Lung (tissue), 12 donors: Measurements from ENCODE around the gene ANKMY2. TPM values are rescaled to one million over a fixed set of nuclear protein-coding genes. Genes with fewer than 3 reads are reported as not detected.

ENCODE experiments used
- ATAC-seq: fragments of 200-7000 bp; cut with Tn5 transposase; one replicate; pipeline ENCODE4 v1.9.1; 2020; ENCODE audit warnings: moderate number of reproducible peaks; ENCODE audit not compliant: insufficient read depth, low FRiP score
- DNase-seq, 3 donors: peaks; one replicate each; pipeline ENCODE4 v3.0.0-alpha.2; 2013 to 2017
- H3K27ac ChIP-seq, 2 donors: one replicate each; pipeline ENCODE4 v1.5.1; 2013; ENCODE audit warnings: mild to moderate bottlenecking in 2 of 2, moderate library complexity in 2 of 2, control low read depth in 1 of 2, inconsistent platforms in 1 of 2, low read depth in 1 of 2, low read length in 1 of 2
- H3K27me3 ChIP-seq, 3 donors: one replicate each; pipeline ENCODE4 v1.5.1; 2013; ENCODE audit warnings: low read length in 2 of 3; ENCODE audit not compliant: control insufficient read depth in 3 of 3, insufficient read depth in 3 of 3
- H3K36me3 ChIP-seq, 4 donors: one replicate each; pipeline ENCODE4 v1.5.1; 2013; ENCODE audit warnings: low read length in 4 of 4, mild to moderate bottlenecking in 1 of 4, moderate library complexity in 1 of 4; ENCODE audit not compliant: control insufficient read depth in 4 of 4, insufficient read depth in 4 of 4
- H3K4me1 ChIP-seq, 5 donors: one replicate each; pipeline ENCODE4 v1.5.1; 2013; ENCODE audit warnings: low read length in 5 of 5, mild to moderate bottlenecking in 2 of 5, moderate library complexity in 1 of 5; ENCODE audit not compliant: control insufficient read depth in 5 of 5, insufficient read depth in 5 of 5
- H3K4me3 ChIP-seq: one replicate; pipeline ENCODE4 v1.5.1; 2013; ENCODE audit warnings: mild to moderate bottlenecking, control low read depth, moderate library complexity
- H3K9ac ChIP-seq, 2 donors: one replicate each; pipeline ENCODE4 v1.5.1; 2013; ENCODE audit warnings: low read length in 2 of 2, control low read depth in 1 of 2; ENCODE audit not compliant: insufficient read depth in 1 of 2
- H3K9me3 ChIP-seq, 4 donors: one replicate each; pipeline ENCODE4 v1.5.1; 2013; ENCODE audit warnings: low read length in 3 of 4, mild to moderate bottlenecking in 1 of 4, moderate library complexity in 1 of 4; ENCODE audit not compliant: control insufficient read depth in 4 of 4, insufficient read depth in 3 of 4
- WGBS, 2 donors: extraction: QIAGEN DNeasy Blood & Tissue Kit; methylation state at CpG; one replicate each; pipeline ENCODE4 v1.1.7; 2013; 5-methylcytosine and 5-hydroxymethylcytosine counted together
- polyA plus RNA-seq, 2 donors: library from polyadenylated mRNA; stranded (reverse); fragments of 200-250 nt; gene quantifications; one replicate each; pipeline ENCODE4 v1.2.1, GENCODE V29; 2013
- total RNA-seq, 2 donors: library from RNA; depleted of rRNA in 1 of 2; stranded (reverse); fragments of >200 nt in 1 of 2; gene quantifications; one replicate each; pipeline ENCODE4 v1.2.1, GENCODE V29; 2014 to 2021
- TF ChIP-seq, protein P1 (sequence below): IDR thresholded peaks from 2 replicates; pipeline ENCODE4 v1.5.1; 2012; ENCODE audit warnings: mild to moderate bottlenecking; ENCODE audit errors: control extremely low read depth, extremely low read depth
- donor health status: control.
- donor health status: control.
- donor health status: Bipolar disorder and iron deficiency.
- donor health status: healthy.
- donor health status: DM: yes; HTN: yes; CAD: no.

Gene ANKMY2
- total and polyA plus RNA-seq, 4 donors: 4.9 to 26.2 (median 9.7) TPM

GRCh38 chr7:16655394-16655793 is 9.8 kb upstream of the ANKMY2 start:
- H3K9me3 ChIP-seq: no peaks in the 10 kb centered on the region
- H3K27ac ChIP-seq: no peak overlapping the region
- no peak overlapping the region for H3K9ac ChIP-seq
- DNase-seq (no peak), ATAC-seq (no peak)
- no peak overlapping the region for H3K4me3 ChIP-seq
- H3K27me3 ChIP-seq: no peaks in the 10 kb centered on the region
- no peaks in the 10 kb centered on the region for H3K36me3 ChIP-seq
- H3K4me1 ChIP-seq: peaks cover 2 to 26% (median 8%) of the 10 kb centered on the region in 5 donors
- TF ChIP-seq, protein P1, sequence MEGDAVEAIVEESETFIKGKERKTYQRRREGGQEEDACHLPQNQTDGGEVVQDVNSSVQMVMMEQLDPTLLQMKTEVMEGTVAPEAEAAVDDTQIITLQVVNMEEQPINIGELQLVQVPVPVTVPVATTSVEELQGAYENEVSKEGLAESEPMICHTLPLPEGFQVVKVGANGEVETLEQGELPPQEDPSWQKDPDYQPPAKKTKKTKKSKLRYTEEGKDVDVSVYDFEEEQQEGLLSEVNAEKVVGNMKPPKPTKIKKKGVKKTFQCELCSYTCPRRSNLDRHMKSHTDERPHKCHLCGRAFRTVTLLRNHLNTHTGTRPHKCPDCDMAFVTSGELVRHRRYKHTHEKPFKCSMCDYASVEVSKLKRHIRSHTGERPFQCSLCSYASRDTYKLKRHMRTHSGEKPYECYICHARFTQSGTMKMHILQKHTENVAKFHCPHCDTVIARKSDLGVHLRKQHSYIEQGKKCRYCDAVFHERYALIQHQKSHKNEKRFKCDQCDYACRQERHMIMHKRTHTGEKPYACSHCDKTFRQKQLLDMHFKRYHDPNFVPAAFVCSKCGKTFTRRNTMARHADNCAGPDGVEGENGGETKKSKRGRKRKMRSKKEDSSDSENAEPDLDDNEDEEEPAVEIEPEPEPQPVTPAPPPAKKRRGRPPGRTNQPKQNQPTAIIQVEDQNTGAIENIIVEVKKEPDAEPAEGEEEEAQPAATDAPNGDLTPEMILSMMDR: no peak

DNA sequence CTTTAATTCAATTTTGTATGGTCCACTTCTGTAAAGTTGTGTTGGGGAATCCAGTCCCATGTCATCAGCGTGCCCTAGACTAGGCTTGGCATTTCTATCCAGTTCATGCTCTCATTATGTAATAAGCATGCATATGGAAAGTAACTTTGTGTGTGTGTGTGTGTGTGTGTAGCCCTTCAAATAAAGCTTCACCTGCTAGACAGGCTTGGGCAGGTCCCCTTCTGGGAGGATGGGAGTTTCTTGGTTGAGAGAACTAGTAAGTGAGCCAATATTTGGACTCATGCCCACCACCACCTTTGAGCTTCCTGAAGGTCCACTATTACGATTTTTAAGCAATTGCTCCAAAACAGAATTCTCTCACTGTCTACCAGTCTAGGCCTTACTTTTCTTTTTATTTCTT is 7.3 kb upstream of the ANKMY2 start:
- no peaks in the 10 kb centered on the region for H3K9me3 ChIP-seq
- no peak overlapping the region for H3K9ac ChIP-seq
- ATAC-seq: no peak
- TF ChIP-seq, protein P1: no peak
- peaks cover 4 to 28% (median 8%) of the 10 kb centered on the region in 5 donors for H3K4me1 ChIP-seq
- WGBS, 2 donors: 63 to 64% methylated on average over 2 of the region's 2 CpGs
- H3K27me3 ChIP-seq: no peaks in the 10 kb centered on the region
- no peaks in the 10 kb centered on the region for H3K36me3 ChIP-seq
- H3K27ac ChIP-seq: peak overlapping the region in 1 of 2 donors; percentile 63
- peak; percentile 59 to 83 (median 61) for DNase-seq
- no peak overlapping the region for H3K4me3 ChIP-seq

GRCh38 chr7:16652240-16652583 is 6.7 kb upstream of the ANKMY2 start:
- Histone ChIP-seq H3K9ac (no peak overlapping the region), H3K4me1 (peaks cover 4 to 26% (median 13%) of the 10 kb centered on the region in 5 donors), H3K27me3 (no peaks in the 10 kb centered on the region), H3K9me3 (no peaks in the 10 kb centered on the region), H3K27ac (peak overlapping the region in 1 of 2 donors; percentile 63), H3K36me3 (no peaks in the 10 kb centered on the region), H3K4me3 (no peak overlapping the region)
- DNase-seq (no peak), ATAC-seq (no peak)
- 81 to 86% methylated on average over 7 of the region's 7 CpGs for WGBS, 2 donors
- TF ChIP-seq, protein P1: no peak
